Measurements from ENCODE around the gene QDPR.
"Not testable (repeated sequence)": the region's sequence is repeated elsewhere in the genome, so short reads cannot be mapped to it uniquely, and the experiment has no call there.

The QDPR gene

GRCh38 chr4:17511950-17512795 lies at the start of gene QDPR:
Gene QDPR (minus strand): TSS chr4:17512090. CDS start chr4:17512054, 36 bp downstream.
- DNase-seq, result peak; percentile 37 to 74 (median 54)

GRCh38 chr4:17561195-17561909 lies 49.5 kb upstream of the QDPR start:
- no peak for DNase-seq

GRCh38 chr4:17560065-17560673 lies 48.3 kb upstream of the QDPR start:
- no peak for DNase-seq

- DNase-seq, result no peak
Observed at GRCh38 chr4:17559709-17560048, 47.8 kb upstream of the QDPR start.

- DNase-seq, result no peak
Observed at GRCh38 chr4:17558941-17559708, 47.2 kb upstream of the QDPR start.

GRCh38 chr4:17557880-17558279 lies 46.0 kb upstream of the QDPR start:
- no peak for DNase-seq

- no peak for DNase-seq
Observed at GRCh38 chr4:17556498-17556897, 44.6 kb upstream of the QDPR start.

- DNase-seq, result no peak
Observed at GRCh38 chr4:17554568-17554967, 42.7 kb upstream of the QDPR start.

GRCh38 chr4:17552427-17552826 lies 40.5 kb upstream of the QDPR start:
- DNase-seq, result no peak

- DNase-seq, result no peak
Observed at GRCh38 chr4:17550549-17550948, 38.7 kb upstream of the QDPR start.

- no peak for DNase-seq
Observed at GRCh38 chr4:17546678-17547077, 34.8 kb upstream of the QDPR start.

GRCh38 chr4:17546222-17546621 lies 34.3 kb upstream of the QDPR start:
- DNase-seq, result no peak

- no peak for DNase-seq
Observed at GRCh38 chr4:17545374-17546140, 33.7 kb upstream of the QDPR start.

GRCh38 chr4:17544831-17545234 lies 32.9 kb upstream of the QDPR start:
- DNase-seq, result no peak

GRCh38 chr4:17544205-17544604 lies 32.3 kb upstream of the QDPR start:
- no peak for DNase-seq

GRCh38 chr4:17537060-17537459 lies 25.2 kb upstream of the QDPR start:
- DNase-seq, result not testable (repeated sequence)

GRCh38 chr4:17535906-17536305 lies 24.0 kb upstream of the QDPR start:
- no peak for DNase-seq

- DNase-seq, result no peak
Observed at GRCh38 chr4:17535242-17535641, 23.4 kb upstream of the QDPR start.

GRCh38 chr4:17534705-17535104 lies 22.8 kb upstream of the QDPR start:
- DNase-seq, result no peak

GRCh38 chr4:17531538-17532285 lies 19.8 kb upstream of the QDPR start:
- DNase-seq, result no peak

GRCh38 chr4:17528551-17529165 lies 16.8 kb upstream of the QDPR start:
- no peak for DNase-seq
